ENCODE results near the gene HAGH.

HAGH gene

DNA sequence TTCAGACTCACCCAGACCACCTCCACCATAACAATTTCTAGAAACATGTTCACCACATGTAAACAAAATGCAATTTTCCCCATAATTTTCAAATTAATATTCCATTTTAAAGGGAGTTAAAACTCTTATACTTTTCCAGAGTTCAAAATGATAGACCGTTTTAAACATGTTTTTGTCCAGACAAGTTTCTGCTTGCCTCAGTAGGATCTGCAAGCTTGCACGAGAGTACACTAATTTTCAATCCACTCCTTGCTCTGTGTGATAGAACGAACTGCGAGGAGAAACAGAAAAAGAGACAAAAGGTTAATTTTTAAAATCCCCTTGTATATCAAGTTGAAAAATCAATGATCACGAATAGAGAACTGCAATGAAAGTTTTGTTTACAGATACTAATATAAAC is 7.5 kb upstream of the HAGH start:
- DNase-seq: no peak

DNA sequence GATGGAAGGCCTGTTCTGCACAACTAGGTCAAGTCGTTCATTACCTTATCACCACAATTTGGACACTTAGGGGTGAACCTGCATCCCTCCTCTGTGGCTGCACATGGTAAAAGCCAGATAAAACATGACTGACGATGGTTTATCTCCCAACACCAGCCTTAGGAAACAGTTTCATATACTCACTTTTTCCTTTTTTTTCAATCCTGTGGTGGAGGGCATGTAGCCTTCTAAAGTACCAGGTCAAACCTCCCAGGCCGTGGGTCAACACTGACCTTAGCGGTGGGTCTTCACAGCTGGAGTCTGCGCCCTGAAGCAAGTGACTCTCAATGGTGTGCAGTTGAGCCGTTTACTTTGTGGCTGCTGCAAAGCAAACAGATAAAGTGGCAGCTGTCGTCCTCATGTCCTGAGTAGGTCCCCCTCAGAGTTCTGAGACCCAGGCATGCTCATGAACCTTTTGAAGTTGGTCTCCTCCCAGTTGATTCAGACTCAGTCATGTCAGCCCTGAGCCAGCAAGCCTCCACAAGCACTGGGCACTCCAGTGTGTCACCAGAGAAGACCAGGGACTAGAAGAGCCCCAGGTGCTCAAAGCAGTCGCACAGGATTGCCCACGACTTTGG is 6.3 kb upstream of the HAGH start:
- DNase-seq: no peak

- DNase-seq: no peak
Observed at GRCh38 chr16:1831186-1832075, 4.8 kb upstream of the HAGH start.

GRCh38 chr16:1830213-1830612 is 3.6 kb upstream of the HAGH start:
- no peak for DNase-seq

- no peak for DNase-seq
Observed at GRCh38 chr16:1828645-1829410, 2.2 kb upstream of the HAGH start.

DNA sequence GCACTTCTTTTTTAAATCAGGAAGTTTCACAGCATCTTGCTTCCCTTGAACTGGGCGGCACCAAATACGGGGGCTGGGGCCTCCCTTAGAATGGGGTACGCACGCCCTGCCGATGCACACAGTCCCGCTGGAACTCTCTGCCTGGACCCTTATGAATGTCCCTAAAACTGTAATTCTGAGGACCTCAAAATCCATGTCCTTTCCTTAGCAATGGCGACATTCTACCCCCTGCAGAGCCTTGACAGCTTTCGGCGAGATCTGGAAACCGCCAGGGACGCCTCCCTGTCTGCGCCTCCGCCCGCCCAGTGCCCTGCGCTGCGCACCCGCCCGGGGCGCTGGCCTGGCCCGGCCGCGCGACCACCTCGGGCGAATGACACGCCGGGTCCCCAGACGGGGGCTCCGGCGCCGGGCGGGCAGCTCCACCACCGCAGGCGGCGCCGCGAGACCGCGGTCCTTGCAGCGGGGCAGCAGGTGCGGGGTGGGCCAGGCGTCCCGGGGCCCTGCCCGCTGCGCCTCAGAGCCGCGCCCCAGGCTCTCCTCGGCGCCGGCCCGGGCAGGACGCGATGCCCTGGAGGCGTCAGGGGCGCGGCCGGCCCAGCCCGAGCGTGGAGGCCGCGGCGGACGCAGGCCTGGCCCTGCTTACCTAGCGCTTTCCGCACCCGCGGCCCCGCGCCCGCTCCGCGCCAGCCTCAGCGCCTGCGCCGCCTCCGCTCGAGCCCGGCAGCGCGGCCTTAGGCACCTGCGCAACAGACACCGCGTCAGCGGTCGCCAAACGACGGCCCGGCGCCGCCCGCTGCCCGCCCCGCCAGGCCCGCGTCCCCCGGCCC is 548 bp downstream of the HAGH start:
- peak; percentile 27 for DNase-seq

DNA sequence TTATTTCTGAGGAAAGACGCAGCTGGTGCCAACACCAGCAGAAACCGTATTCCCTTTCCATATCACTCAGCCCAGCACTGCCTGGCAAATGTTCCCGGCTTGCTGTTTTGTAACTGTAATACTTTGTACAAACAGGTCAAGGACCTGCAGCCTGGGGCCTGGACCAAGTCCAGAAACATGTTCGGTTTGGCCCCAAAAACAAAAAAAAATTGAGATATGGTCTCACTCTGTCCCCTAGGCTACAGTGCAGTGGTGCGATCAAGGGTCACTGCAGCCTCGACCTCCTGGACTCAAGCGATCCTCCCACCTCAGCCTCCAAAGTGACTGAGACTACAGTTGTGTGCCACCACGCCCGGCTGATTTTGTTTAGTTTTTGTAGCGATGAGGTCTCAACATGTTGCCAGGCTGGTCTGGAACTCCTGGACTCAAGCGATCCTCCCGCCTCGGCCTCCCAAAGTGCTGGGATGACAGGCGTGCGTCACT is 1.2 kb downstream of the HAGH start:
- no peak for DNase-seq

DNA sequence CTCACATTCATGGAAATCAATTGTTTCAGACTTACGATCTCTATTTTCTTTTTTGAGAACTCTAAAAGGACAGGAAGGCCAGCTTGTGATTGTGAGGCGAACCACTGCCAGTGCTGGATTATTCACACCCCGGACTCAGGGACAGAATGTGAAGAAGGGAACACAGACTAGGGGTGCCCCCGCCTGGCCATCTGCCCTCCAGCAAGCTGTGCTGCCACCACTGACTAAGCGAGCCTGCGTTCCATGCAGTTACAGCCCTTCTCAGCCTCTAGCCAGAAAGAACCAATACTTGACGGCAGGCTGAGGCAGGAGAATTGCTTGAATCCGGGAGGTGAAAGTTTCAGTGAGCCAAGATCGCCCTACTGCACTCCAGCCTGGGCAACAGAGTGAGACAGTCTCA is 2.8 kb downstream of the HAGH start:
- no peak for DNase-seq

DNA sequence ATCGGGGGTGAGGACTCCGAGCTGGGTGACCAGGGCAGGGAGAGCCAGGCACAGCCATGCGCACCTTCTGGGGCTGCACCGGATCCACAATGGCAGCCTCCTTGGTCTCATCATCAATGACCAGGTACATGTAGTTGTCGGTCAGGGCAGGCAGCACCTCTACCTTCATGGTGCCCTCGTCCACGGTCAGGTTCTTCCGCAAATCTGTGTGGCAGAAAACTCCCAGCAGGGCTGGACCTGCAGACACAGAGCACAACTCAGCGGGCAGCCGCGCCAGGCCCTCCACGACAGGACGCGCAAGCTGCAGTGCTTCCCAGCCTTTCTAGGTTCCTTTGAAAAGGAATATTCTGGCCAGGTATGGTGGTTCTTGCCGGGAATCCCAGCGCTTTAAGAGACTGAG is 3.8 kb downstream of the HAGH start:
- no peak for DNase-seq

DNA sequence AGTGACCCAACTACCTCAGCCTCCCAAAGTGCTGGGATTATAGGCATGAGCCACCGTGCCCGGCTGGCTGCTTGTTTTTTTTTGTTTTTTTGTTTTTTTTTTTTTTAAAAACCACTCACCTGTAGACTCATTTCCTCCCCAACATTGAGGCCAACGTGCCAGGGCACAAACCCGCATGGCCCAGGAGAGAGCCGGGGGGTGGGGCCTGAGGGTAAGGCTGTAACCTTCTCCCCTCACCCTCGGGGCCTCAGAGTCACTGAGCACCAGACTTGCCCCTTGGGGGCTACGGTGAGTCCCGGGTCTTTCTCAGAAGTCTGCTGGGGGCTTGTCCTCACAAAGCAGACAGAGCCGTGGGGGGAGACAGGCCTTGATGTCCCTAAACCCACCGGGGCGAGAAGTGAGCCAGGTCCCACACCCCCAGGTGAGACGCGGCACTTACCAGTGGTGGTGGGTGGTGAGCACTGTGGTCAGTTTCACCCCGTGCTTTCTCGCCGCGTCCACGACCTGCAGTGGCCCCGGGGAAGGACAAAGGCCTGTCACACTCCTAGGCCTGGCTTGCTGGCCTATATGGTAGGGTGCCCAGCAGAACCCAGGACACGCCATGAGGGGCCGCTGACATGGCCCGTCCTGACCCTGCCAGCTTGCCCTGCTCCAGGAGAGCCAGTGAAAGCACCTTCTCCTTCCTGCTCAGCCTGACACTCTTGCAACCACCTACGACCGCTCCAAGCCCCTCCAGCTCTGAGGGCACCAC is 4.6 kb downstream of the HAGH start:
- DNase-seq: no peak

DNA sequence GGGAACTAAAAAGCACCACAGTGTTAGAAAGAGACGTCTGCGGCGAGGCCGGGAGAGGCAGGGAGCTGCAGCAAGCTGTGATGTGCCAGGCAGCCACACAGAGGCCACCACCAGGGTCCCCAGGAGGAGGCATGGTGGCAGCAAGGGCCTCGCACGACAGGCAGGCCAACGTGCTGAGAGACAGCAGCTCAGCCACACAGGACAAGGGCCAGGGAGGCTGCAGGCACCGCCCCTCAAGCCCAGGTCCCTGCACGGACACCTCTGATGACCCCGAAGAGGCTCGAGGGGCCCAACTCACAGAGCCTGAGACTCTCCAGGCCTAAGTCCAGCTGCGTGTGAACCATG is 5.7 kb downstream of the HAGH start:
- DNase-seq: no peak

DNA sequence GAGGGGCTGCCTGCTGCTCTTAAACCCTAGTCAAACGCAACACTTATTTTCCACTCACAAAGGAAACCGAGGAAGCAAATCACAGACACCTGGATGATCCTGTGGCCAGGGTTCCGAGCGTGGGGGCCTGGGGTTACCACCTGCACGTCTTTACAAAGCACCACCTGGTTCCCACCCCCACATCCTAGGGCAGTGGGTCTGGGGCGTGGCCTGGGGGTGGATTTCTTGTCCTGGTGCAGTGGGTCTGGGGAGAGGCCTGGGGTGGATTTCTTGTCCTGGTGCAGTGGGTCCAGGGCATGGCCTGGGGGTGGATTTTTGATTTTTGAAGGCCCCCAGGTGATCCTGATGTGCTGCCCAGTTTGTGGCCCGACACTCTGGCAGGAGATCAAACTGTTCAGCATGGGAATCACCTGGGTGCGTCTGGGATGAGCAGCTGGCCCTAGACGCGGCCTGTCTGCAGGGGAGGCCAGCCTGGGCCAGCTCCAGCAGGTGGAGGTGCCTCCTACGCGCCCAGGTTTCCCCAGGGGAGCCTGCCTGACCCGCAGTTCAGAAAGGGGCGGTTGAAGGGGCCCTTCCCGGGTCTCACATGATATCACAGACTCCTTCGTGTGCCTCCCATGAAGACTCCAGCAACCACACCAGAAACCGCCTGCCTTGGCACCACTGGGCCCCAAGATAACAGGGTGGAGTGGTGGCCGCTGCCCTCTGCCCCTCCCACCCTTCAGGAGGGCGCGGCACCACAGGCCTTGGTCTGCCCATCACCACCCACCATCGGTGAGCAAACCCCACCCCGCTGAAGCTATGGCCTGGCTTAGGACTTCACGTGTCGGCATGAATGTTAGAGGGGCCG is 6.3 kb downstream of the HAGH start:
- no peak for DNase-seq

- no peak for DNase-seq
Observed at GRCh38 chr16:1819611-1820010, 7.0 kb downstream of the HAGH start.

- DNase-seq: no peak
Observed at GRCh38 chr16:1818873-1819525, 7.6 kb downstream of the HAGH start.

DNA sequence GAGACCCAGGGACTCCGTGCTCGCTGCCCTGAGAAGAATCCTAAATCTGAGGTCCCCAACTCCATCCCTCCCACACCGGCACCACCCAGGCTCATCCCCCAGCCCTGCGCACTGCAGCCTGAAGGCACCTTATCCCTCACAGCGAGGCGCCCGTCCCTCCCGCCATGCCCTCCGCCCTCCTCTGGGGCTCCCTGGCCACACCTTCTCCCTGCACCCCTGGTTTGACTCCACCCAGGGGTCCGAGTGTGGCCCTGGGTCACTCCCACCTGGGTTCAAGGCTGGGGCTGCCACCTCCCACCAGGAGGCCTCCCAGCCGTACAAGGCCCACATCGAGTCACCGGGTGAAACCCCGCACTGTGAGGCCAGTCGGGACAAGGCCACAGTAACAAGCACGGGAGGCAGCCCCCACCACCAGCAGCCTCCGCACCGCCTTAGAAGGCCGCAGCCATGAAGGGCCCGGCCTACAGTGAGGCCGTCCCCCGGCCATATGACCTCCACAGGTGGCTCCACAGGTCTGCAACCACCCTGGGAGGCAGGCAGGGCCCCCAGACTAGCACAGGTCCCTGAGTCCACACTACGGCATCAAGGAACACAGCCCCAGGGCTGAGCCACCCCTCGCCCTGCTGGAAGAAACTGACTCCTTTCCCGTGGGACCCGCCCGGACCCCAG is 8.3 kb downstream of the HAGH start:
- DNase-seq: no peak

DNA sequence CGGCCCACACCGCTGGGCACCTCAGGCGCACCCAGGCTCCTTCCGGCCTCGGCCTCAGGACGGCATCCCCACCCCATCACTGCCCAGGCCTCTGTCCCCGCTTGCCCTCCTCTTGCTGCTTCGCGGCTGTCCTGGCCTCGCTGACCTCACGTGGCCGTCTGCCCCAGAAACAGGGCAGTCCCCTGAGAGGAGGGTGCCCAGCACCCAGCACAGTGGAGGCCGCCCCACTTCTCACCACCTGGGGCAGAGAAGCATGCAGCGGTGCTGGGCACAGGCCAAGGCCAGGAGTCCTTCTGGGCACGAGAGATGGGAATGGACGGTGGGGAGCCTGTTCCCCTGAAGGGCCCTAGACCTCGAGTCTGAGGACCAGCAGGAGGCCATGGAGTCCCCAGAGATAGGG is 8.9 kb downstream of the HAGH start:
- DNase-seq: no peak

- no peak for DNase-seq
Observed at GRCh38 chr16:1817276-1817589, 9.4 kb downstream of the HAGH start.

DNA sequence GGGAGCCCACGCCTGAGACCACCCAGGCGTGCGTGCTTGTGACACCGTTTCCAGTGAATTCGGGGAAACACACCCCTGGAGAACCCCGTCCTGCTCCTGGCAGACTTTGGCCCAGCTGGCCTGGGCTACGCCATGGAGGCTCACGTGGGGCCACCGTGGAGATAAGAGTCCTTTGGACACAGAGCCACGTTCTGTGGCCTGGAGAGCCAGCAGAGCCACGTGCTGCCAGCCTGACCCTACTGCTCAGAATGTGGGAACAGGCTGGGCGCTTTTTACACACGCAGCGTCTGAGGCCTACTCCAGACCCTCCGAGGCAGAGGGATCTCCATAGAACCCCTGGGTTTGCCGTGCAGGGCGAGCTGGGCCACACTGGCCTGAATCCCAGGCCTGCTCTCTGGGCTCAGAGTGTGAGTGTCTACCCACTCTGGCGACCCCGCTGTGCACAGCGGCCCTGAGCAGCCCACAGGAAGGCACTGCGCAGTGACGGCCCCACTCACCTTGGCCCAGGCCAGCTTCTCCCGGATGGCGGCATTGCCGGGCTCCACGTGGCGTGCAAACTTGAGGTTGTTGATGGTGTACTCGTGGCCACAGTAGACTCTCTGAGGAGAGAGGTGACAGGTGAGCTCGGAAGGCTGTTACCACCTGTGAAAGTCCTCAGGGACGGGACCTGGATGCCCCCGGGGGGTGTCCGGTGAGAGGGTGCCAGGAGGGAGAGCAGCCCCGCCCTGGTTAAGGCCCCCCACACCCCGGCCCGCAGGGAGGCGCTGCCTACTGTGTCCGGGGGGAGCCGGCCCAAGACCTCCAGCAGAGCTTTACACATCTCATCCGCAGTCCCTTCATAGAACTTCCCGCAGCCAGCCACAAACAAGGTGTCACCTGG is 10.0 kb downstream of the HAGH start:
- no peak for DNase-seq

DNA sequence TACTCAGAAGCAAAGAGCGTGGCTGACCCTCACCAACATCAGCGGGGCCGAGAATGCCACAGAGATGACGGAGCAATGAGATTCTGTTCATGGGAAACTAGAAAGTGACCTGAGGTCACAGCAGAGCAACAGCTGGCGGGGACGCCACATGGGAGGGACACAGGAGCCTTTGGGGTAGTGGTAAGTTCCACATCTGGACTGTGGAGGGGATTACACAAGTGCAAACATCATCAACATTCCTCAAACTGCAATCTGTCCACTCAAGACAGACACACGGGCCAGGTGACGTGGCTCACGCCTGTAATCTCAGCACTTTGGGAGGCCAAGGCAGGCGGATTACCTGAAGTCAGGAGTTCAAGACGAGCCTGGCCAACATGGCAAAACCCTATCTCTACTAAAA is 11.2 kb downstream of the HAGH start:
- no peak for DNase-seq
